ENCODE data around the gene PPIP5K2.
"Not testable (repeated sequence)": the region's sequence is repeated elsewhere in the genome, so short reads cannot be mapped to it uniquely, and the experiment has no call there.

PPIP5K2 gene

GRCh38 chr5:103119765-103120606, at the start of gene PPIP5K2, which contains the start of gene GIN1:
Gene PPIP5K2 (plus strand): TSS chr5:103120301. CDS start chr5:103129590, 9,289 bp downstream.
Gene GIN1 (minus strand): TSS chr5:103120138. CDS start chr5:103108707, 11,431 bp downstream.
- Histone ChIP-seq H3K4me3 (ENCODE audit: low read depth in 1 of 2, low read length in 2 of 2) (peak within 1 kb of the TSS; percentile 94 to 99), H3K27ac (ENCODE audit: low read length) (peak within 1 kb of the TSS; percentile 99), H3K27me3 (ENCODE audit: low read depth, low read length) (no peaks in the 10 kb centered on the region), H3K9me3 (ENCODE audit: control insufficient read depth in 1 of 2, low read length in 2 of 2) (no peaks in the 10 kb centered on the region), H3K36me3 (ENCODE audit: control insufficient read depth in 1 of 2, insufficient read depth in 2 of 2, low read length in 2 of 2) (peaks cover 0 to 6% of the 10 kb centered on the region in 2 donors), H3K4me1 (ENCODE audit: control insufficient read depth in 1 of 2, insufficient read depth in 2 of 2, low read length in 2 of 2) (peaks cover 6 to 21% of the 10 kb centered on the region in 2 donors)

GRCh38 chr5:103073500-103073899, 46.6 kb upstream of the PPIP5K2 start:
- not testable (repeated sequence) for H3K27me3 ChIP-seq (ENCODE audit: low read depth, low read length)

GRCh38 chr5:103075442-103075841, 44.7 kb upstream of the PPIP5K2 start:
- no peak overlapping the region for H3K27ac ChIP-seq (ENCODE audit: low read length)
- no peaks in the 10 kb centered on the region for H3K4me1 ChIP-seq (ENCODE audit: control insufficient read depth in 1 of 2, insufficient read depth in 2 of 2, low read length in 2 of 2)
- H3K27me3 ChIP-seq (ENCODE audit: low read depth, low read length), result no peaks in the 10 kb centered on the region
- H3K36me3 ChIP-seq (ENCODE audit: control insufficient read depth in 1 of 2, insufficient read depth in 2 of 2, low read length in 2 of 2), result no peaks in the 10 kb centered on the region
- no peak overlapping the region for H3K4me3 ChIP-seq (ENCODE audit: low read depth in 1 of 2, low read length in 2 of 2)
- H3K9me3 ChIP-seq (ENCODE audit: control insufficient read depth in 1 of 2, low read length in 2 of 2), result peaks cover 0 to 62% of the 10 kb centered on the region in 2 donors

More at GRCh38 chr5:103073500-103073899, 46.6 kb upstream of the PPIP5K2 start:
- not testable (repeated sequence) for H3K4me1 ChIP-seq (ENCODE audit: control insufficient read depth in 1 of 2, insufficient read depth in 2 of 2, low read length in 2 of 2); H3K36me3 ChIP-seq (ENCODE audit: control insufficient read depth in 1 of 2, insufficient read depth in 2 of 2, low read length in 2 of 2); H3K4me3 ChIP-seq (ENCODE audit: low read depth in 1 of 2, low read length in 2 of 2); H3K27ac ChIP-seq (ENCODE audit: low read length)
- peaks cover 0 to 43% of the 10 kb centered on the region in 2 donors for H3K9me3 ChIP-seq (ENCODE audit: control insufficient read depth in 1 of 2, low read length in 2 of 2)

GRCh38 chr5:103079796-103080195, 40.3 kb upstream of the PPIP5K2 start:
- Histone ChIP-seq H3K4me3 (ENCODE audit: low read depth in 1 of 2, low read length in 2 of 2) (peak overlapping the region in 1 of 2 donors; percentile 41), H3K9me3 (ENCODE audit: control insufficient read depth in 1 of 2, low read length in 2 of 2) (peaks cover 8 to 85% of the 10 kb centered on the region in 2 donors), H3K36me3 (ENCODE audit: control insufficient read depth in 1 of 2, insufficient read depth in 2 of 2, low read length in 2 of 2) (peaks cover 0 to 6% of the 10 kb centered on the region in 2 donors), H3K27ac (ENCODE audit: low read length) (no peak overlapping the region), H3K27me3 (ENCODE audit: low read depth, low read length) (no peaks in the 10 kb centered on the region), H3K4me1 (ENCODE audit: control insufficient read depth in 1 of 2, insufficient read depth in 2 of 2, low read length in 2 of 2) (no peaks in the 10 kb centered on the region)

- H3K9me3 ChIP-seq (ENCODE audit: control insufficient read depth in 1 of 2, low read length in 2 of 2), result peaks cover 13 to 28% of the 10 kb centered on the region in 2 donors
- H3K27me3 ChIP-seq (ENCODE audit: low read depth, low read length), result no peaks in the 10 kb centered on the region
- no peak overlapping the region for H3K27ac ChIP-seq (ENCODE audit: low read length)
- H3K4me1 ChIP-seq (ENCODE audit: control insufficient read depth in 1 of 2, insufficient read depth in 2 of 2, low read length in 2 of 2), result no peaks in the 10 kb centered on the region
- H3K36me3 ChIP-seq (ENCODE audit: control insufficient read depth in 1 of 2, insufficient read depth in 2 of 2, low read length in 2 of 2), result peaks cover 17 to 36% of the 10 kb centered on the region in 2 donors
- no peak overlapping the region for H3K4me3 ChIP-seq (ENCODE audit: low read depth in 1 of 2, low read length in 2 of 2)
Observed at GRCh38 chr5:103086547-103086946, 33.6 kb upstream of the PPIP5K2 start.

- H3K27me3 ChIP-seq (ENCODE audit: low read depth, low read length), result no peaks in the 10 kb centered on the region
- no peak overlapping the region for H3K4me3 ChIP-seq (ENCODE audit: low read depth in 1 of 2, low read length in 2 of 2)
- peaks cover 5 to 6% of the 10 kb centered on the region in 2 donors for H3K9me3 ChIP-seq (ENCODE audit: control insufficient read depth in 1 of 2, low read length in 2 of 2)
- H3K4me1 ChIP-seq (ENCODE audit: control insufficient read depth in 1 of 2, insufficient read depth in 2 of 2, low read length in 2 of 2), result no peaks in the 10 kb centered on the region
- peaks cover 17 to 49% of the 10 kb centered on the region in 2 donors for H3K36me3 ChIP-seq (ENCODE audit: control insufficient read depth in 1 of 2, insufficient read depth in 2 of 2, low read length in 2 of 2)
- H3K27ac ChIP-seq (ENCODE audit: low read length), result no peak overlapping the region
Observed at GRCh38 chr5:103089272-103089671, 30.8 kb upstream of the PPIP5K2 start.

- no peaks in the 10 kb centered on the region for H3K4me1 ChIP-seq (ENCODE audit: control insufficient read depth in 1 of 2, insufficient read depth in 2 of 2, low read length in 2 of 2)
- peaks cover 13 to 35% of the 10 kb centered on the region in 2 donors for H3K36me3 ChIP-seq (ENCODE audit: control insufficient read depth in 1 of 2, insufficient read depth in 2 of 2, low read length in 2 of 2)
- H3K27ac ChIP-seq (ENCODE audit: low read length), result no peak overlapping the region
- H3K9me3 ChIP-seq (ENCODE audit: control insufficient read depth in 1 of 2, low read length in 2 of 2), result peaks cover 0 to 4% of the 10 kb centered on the region in 2 donors
- H3K27me3 ChIP-seq (ENCODE audit: low read depth, low read length), result no peaks in the 10 kb centered on the region
- no peak overlapping the region for H3K4me3 ChIP-seq (ENCODE audit: low read depth in 1 of 2, low read length in 2 of 2)
Observed at GRCh38 chr5:103090791-103091190, 29.3 kb upstream of the PPIP5K2 start.

GRCh38 chr5:103092676-103093075, 27.4 kb upstream of the PPIP5K2 start:
- no peak overlapping the region for H3K27ac ChIP-seq (ENCODE audit: low read length)
- no peak overlapping the region for H3K4me3 ChIP-seq (ENCODE audit: low read depth in 1 of 2, low read length in 2 of 2)
- H3K9me3 ChIP-seq (ENCODE audit: control insufficient read depth in 1 of 2, low read length in 2 of 2), result no peaks in the 10 kb centered on the region
- H3K27me3 ChIP-seq (ENCODE audit: low read depth, low read length), result no peaks in the 10 kb centered on the region
- peaks cover 6 to 24% of the 10 kb centered on the region in 2 donors for H3K36me3 ChIP-seq (ENCODE audit: control insufficient read depth in 1 of 2, insufficient read depth in 2 of 2, low read length in 2 of 2)
- H3K4me1 ChIP-seq (ENCODE audit: control insufficient read depth in 1 of 2, insufficient read depth in 2 of 2, low read length in 2 of 2), result no peaks in the 10 kb centered on the region

- Histone ChIP-seq H3K27ac (ENCODE audit: low read length) (no peak overlapping the region), H3K27me3 (ENCODE audit: low read depth, low read length) (no peaks in the 10 kb centered on the region)
Observed at GRCh38 chr5:103093727-103094126, 26.4 kb upstream of the PPIP5K2 start.

GRCh38 chr5:103094737-103095136, 25.4 kb upstream of the PPIP5K2 start:
- Histone ChIP-seq H3K27ac (ENCODE audit: low read length) (no peak overlapping the region), H3K4me3 (ENCODE audit: low read depth in 1 of 2, low read length in 2 of 2) (no peak overlapping the region), H3K9me3 (ENCODE audit: control insufficient read depth in 1 of 2, low read length in 2 of 2) (no peaks in the 10 kb centered on the region), H3K36me3 (ENCODE audit: control insufficient read depth in 1 of 2, insufficient read depth in 2 of 2, low read length in 2 of 2) (peaks cover 6 to 21% of the 10 kb centered on the region in 2 donors), H3K27me3 (ENCODE audit: low read depth, low read length) (no peaks in the 10 kb centered on the region), H3K4me1 (ENCODE audit: control insufficient read depth in 1 of 2, insufficient read depth in 2 of 2, low read length in 2 of 2) (no peaks in the 10 kb centered on the region)

More at GRCh38 chr5:103093727-103094126, 26.4 kb upstream of the PPIP5K2 start:
- Histone ChIP-seq H3K4me3 (ENCODE audit: low read depth in 1 of 2, low read length in 2 of 2) (no peak overlapping the region), H3K4me1 (ENCODE audit: control insufficient read depth in 1 of 2, insufficient read depth in 2 of 2, low read length in 2 of 2) (no peaks in the 10 kb centered on the region), H3K36me3 (ENCODE audit: control insufficient read depth in 1 of 2, insufficient read depth in 2 of 2, low read length in 2 of 2) (peaks cover 6 to 21% of the 10 kb centered on the region in 2 donors), H3K9me3 (ENCODE audit: control insufficient read depth in 1 of 2, low read length in 2 of 2) (no peaks in the 10 kb centered on the region)

- no peaks in the 10 kb centered on the region for H3K9me3 ChIP-seq (ENCODE audit: control insufficient read depth in 1 of 2, low read length in 2 of 2)
- no peaks in the 10 kb centered on the region for H3K27me3 ChIP-seq (ENCODE audit: low read depth, low read length)
- no peaks in the 10 kb centered on the region for H3K4me1 ChIP-seq (ENCODE audit: control insufficient read depth in 1 of 2, insufficient read depth in 2 of 2, low read length in 2 of 2)
- no peak overlapping the region for H3K27ac ChIP-seq (ENCODE audit: low read length)
- no peak overlapping the region for H3K4me3 ChIP-seq (ENCODE audit: low read depth in 1 of 2, low read length in 2 of 2)
- H3K36me3 ChIP-seq (ENCODE audit: control insufficient read depth in 1 of 2, insufficient read depth in 2 of 2, low read length in 2 of 2), result peaks cover 0 to 40% of the 10 kb centered on the region in 2 donors
Observed at GRCh38 chr5:103098993-103099392, 21.1 kb upstream of the PPIP5K2 start.

Measured in muscle layer of duodenum (tissue), 2 donors.